ENCODE data around the gene TMEM8B. TPM values are rescaled to one million over a fixed set of nuclear protein-coding genes. Genes with fewer than 3 reads are reported as not detected.

Gene TMEM8B
- total and polyA plus RNA-seq, 2 of the 8 experiments (the other 6 are each of a cell fraction or from before 2014, with no cell fraction given), result 7.5 to 10.4 TPM

- Histone ChIP-seq H2BK5ac (ENCODE audit: low read depth, low read length) (no peak overlapping the region), H3K27ac (ENCODE audit: low read depth, low read length) (no peak overlapping the region), H3K56ac (replicated peaks; ENCODE audit: insufficient read length, low read depth, low read length) (no peak overlapping the region), H4K91ac (replicated peaks; ENCODE audit: insufficient read length, low read length) (no peak overlapping the region), H3K23me2 (ENCODE audit: low read depth, low read length) (peaks cover 5% of the 10 kb centered on the region; the same call in 1 of the 2 replicates), H3K14ac (ENCODE audit: insufficient read length) (no peak overlapping the region), H4K8ac (ENCODE audit: extremely low read depth, insufficient read depth, low read length) (no peak overlapping the region), H4K5ac (ENCODE audit: insufficient read length, low read depth, low read length) (no peak overlapping the region), H3K79me1 (ENCODE audit: low read depth, low read length) (no peaks in the 10 kb centered on the region), H2BK120ac (replicated peaks; ENCODE audit: low read depth, low read length) (no peak overlapping the region), H3K36me3 (ENCODE audit: control insufficient read depth in 2 of 4, insufficient read depth in 4 of 4, low read length in 3 of 4) (no peaks in the 10 kb centered on the region), H3K4ac (replicated peaks; ENCODE audit: insufficient read length, low read depth, low read length) (no peak overlapping the region), H3K79me2 (ENCODE audit: control insufficient read depth in 1 of 2, insufficient read depth in 2 of 2, low read length in 2 of 2) (no peaks in the 10 kb centered on the region), H2AK5ac (ENCODE audit: low read depth, low read length) (no peak overlapping the region), H3K18ac (ENCODE audit: extremely low read depth, low read length) (no peak overlapping the region), H3K4me2 (ENCODE audit: insufficient read depth in 1 of 2, low read depth in 2 of 2, low read length in 2 of 2) (no peak overlapping the region; a peak in 1 of 4 replicates), H4K20me1 (replicated peaks in 1 of 2; ENCODE audit: control insufficient read depth in 1 of 2, insufficient read depth in 2 of 2, low read length in 2 of 2) (no peaks in the 10 kb centered on the region), H3K9ac (replicated peaks in 1 of 4; ENCODE audit: extremely low read depth in 1 of 4, low read depth in 3 of 4, low read length in 3 of 4) (no peak overlapping the region; a peak in 2 of 7 replicates), H2AFZ (ENCODE audit: low read length) (no peak overlapping the region), H2BK12ac (ENCODE audit: low read depth, low read length) (no peak overlapping the region), H2BK20ac (ENCODE audit: low read length) (no peak overlapping the region), H3K27me3 (replicated peaks in 1 of 4; ENCODE audit: control insufficient read depth in 3 of 4, extremely low read depth in 1 of 4, insufficient read depth in 3 of 4, low read length in 3 of 4) (peaks cover 0 to 10% (median 0%) of the 10 kb centered on the region in 4 experiments; a peak in 4 of 7 replicates), H2BK15ac (ENCODE audit: low read length) (no peak overlapping the region), H3K23ac (ENCODE audit: insufficient read length) (no peak overlapping the region), H3K4me3 (ENCODE audit: extremely low read depth in 1 of 4, insufficient read depth in 2 of 4, low read depth in 3 of 4, low read length in 4 of 4) (no peak overlapping the region), H3K4me1 (replicated peaks in 1 of 4; ENCODE audit: control insufficient read depth in 3 of 4, insufficient read depth in 4 of 4, low read length in 3 of 4) (peaks cover 5 to 13% (median 7%) of the 10 kb centered on the region in 4 experiments; a peak in 6 of 7 replicates), H3K9me3 (ENCODE audit: insufficient read depth in 2 of 2, low read depth in 1 of 2, low read length in 1 of 2) (no peaks in the 10 kb centered on the region)
- no peak for DNase-seq (ENCODE audit: low read depth in 1 of 2, low spot score in 2 of 2)
- TF ChIP-seq GABPA (IDR thresholded peaks at IDR 0.05; ENCODE audit: borderline replicate concordance, insufficient read depth, low read length), result no peak
- no peak for TF ChIP-seq JUN (IDR thresholded peaks at IDR 0.05; ENCODE audit: low read depth, low read length)
- peak; percentile 86 for TF ChIP-seq MAFK (IDR thresholded peaks at IDR 0.05; ENCODE audit: low read depth, low read length)
- TF ChIP-seq E2F6 (IDR thresholded peaks at IDR 0.05), result no peak
- TF ChIP-seq BACH1 (IDR thresholded peaks at IDR 0.05; ENCODE audit: low read length), result 0 out of 2 replicates have a peak, but pooled peaks have one; percentile 16
- CTCF ChIA-PET (ENCODE audit: partially characterized antibody), result interaction anchor here (0.6 to 4.0 kb wide), 49 partner anchors 9 to 174 kb away, joined by 3 to 67 read pairs (median 5); partner anchors contain the start of genes FAM221B, HINT2, MSMP and SPAG8
- FAIRE-seq, result no peak
- POLR2A ChIA-PET (ENCODE audit: partially characterized antibody), result interaction anchor here (1.0 to 3.9 kb wide), 6 partner anchors 10 to 57 kb away, joined by 3 to 38 read pairs (median 3); partner anchors contain the start of genes CREB3, HINT2 and SPAG8
- 83% methylated on average over 2 of the region's 2 CpGs; no CpG with 5 or more reads in 1 of the 2 experiments for WGBS, 2 experiments (ENCODE audit: extremely low coverage in 1 of 2, insufficient coverage in 1 of 2, insufficient read length in 1 of 2, insufficient replicate concordance in 2 of 2, low coverage in 1 of 2, low lambda C conversion rate in 2 of 2, missing lambda C conversion rate in 1 of 2)
Measured at GRCh38 chr9:35789541-35789940, 39.5 kb upstream of the TMEM8B start.
